Motor neuron (in vitro differentiated cells): Measurements from ENCODE around the gene HRK. TPM values are rescaled to one million over a fixed set of nuclear protein-coding genes. Genes with fewer than 3 reads are reported as not detected.

Experiments used
- ATAC-seq, 8 experiments: fragments of 200-7000 bp; cut with Tn5 transposase; replicated peaks in 6 of 8; 2 replicates each; pipeline ENCODE4 v1.8.0; 2021; ENCODE audit warnings: mild to moderate bottlenecking in 8 of 8, moderate library complexity in 8 of 8
- H3K27ac ChIP-seq, 2 donors: fragments of 250-450 bp; sonication (Bioruptor Pico); 2 replicates each; pipeline ENCODE4 v1.9.0; 2021; ENCODE audit warnings: antibody characterized with exemption in 2 of 2, mild to moderate bottlenecking in 2 of 2, moderate library complexity in 1 of 2
- H3K4me1 ChIP-seq, 2 donors: fragments of 250-450 bp; sonication (Bioruptor Pico); replicated peaks in 1 of 2; 2 replicates each; pipeline ENCODE4 v1.6.1; 2021; ENCODE audit warnings: antibody characterized with exemption in 2 of 2, mild to moderate bottlenecking in 2 of 2, moderate library complexity in 1 of 2
- H3K4me3 ChIP-seq, 5 donors: fragments of 250-450 bp; sonication (Bioruptor Pico); 2 replicates each; pipeline ENCODE4 v1.9.0; 2021; ENCODE audit warnings: antibody characterized with exemption in 5 of 5, mild to moderate bottlenecking in 5 of 5, moderate library complexity in 4 of 5
- WGBS, 10 experiments: fragments of 450-650 bp; shearing (Covaris generic); methylation state at CpG; one replicate each; pipeline ENCODE4 v1.0.0; 2022; 5-methylcytosine and 5-hydroxymethylcytosine counted together
- in situ Hi-C, 9 experiments: fragments of 400-800 bp; cut with MboI; loops; one replicate each; pipeline ENCODE4 v1.15.0; 2021; ENCODE audit warnings: low sequenced_read_pairs in 9 of 9, low pct_unique_long_range_greater_than_20kb in 2 of 9; ENCODE audit not compliant: unreplicated experiment in 9 of 9
- total RNA-seq, 8 experiments: library from RNA; unstranded; fragments of 300-600 nt; gene quantifications; 2 replicates each; pipeline versions ENCODE4 v1.2.3 to v1.2.4, GENCODE V29; 2022

The HRK gene
- total RNA-seq, 8 experiments from 2014 or later = 0.13 to 9.7 (median 4.4) TPM

- H3K4me1 ChIP-seq = peaks cover 22 to 35% of the 10 kb centered on the region in 2 donors
- ATAC-seq = no peak
- in situ Hi-C loops = loop anchor here in 5 of 9 experiments (10.0 to 25.0 kb wide), 3 partner anchors 92 to 175 kb away; no protein-coding TSS in a partner anchor
- WGBS, 10 experiments = 0 to 17% (median 0%) methylated on average over 1 to 4 of the region's 52 CpGs; no CpG with 5 or more reads in 1 of the 10 experiments
- H3K4me3 ChIP-seq = peak overlapping the region; percentile 43 to 58 (median 58)
- no peak overlapping the region for H3K27ac ChIP-seq
Observed at GRCh38 chr12:116879509-116880212, 1.6 kb downstream of the HRK start.

- WGBS, 10 experiments = 0 to 10% (median 3%) methylated on average over 5 to 15 of the region's 55 CpGs
- peak; percentile 6 to 50 (median 16) for ATAC-seq
- Histone ChIP-seq H3K27ac (no peak overlapping the region), H3K4me3 (peak overlapping the region; percentile 43 to 58 (median 58)), H3K4me1 (peaks cover 22 to 35% of the 10 kb centered on the region in 2 donors)
- in situ Hi-C loops = loop anchor here in 4 of 9 experiments (25.0 kb wide), 2 partner anchors 92 to 167 kb away; no protein-coding TSS in a partner anchor
Observed at GRCh38 chr12:116878567-116879508, 2.4 kb downstream of the HRK start.

GRCh38 chr12:116876151-116876869, 4.9 kb downstream of the HRK start:
- peaks cover 19 to 29% of the 10 kb centered on the region in 2 donors for H3K4me1 ChIP-seq
- in situ Hi-C loops = loop anchor here in 4 of 9 experiments (25.0 kb wide), 2 partner anchors 89 to 164 kb away; no protein-coding TSS in a partner anchor
- peak in 7 of 8 experiments; percentile 6 to 46 (median 39) for ATAC-seq
- 4 to 8% (median 7%) methylated on average over 3 to 5 of the region's 19 CpGs; no CpG with 5 or more reads in 6 of the 10 experiments for WGBS, 10 experiments
- H3K27ac ChIP-seq = no peak overlapping the region
- peak overlapping the region in 3 of 5 donors; percentile 0 to 14 (median 13) for H3K4me3 ChIP-seq

GRCh38 chr12:116874324-116874995, 6.8 kb downstream of the HRK start:
- peaks cover 19 to 23% of the 10 kb centered on the region in 2 donors for H3K4me1 ChIP-seq
- H3K27ac ChIP-seq = no peak overlapping the region
- in situ Hi-C loops = no loop called here
- 50 to 90% (median 76%) methylated on average over 1 to 2 of the region's 4 CpGs; no CpG with 5 or more reads in 2 of the 10 experiments for WGBS, 10 experiments
- no peak overlapping the region for H3K4me3 ChIP-seq
- no peak for ATAC-seq

- Histone ChIP-seq H3K4me3 (no peak overlapping the region), H3K4me1 (no peaks in the 10 kb centered on the region), H3K27ac (no peak overlapping the region)
- in situ Hi-C loops = no loop called here
- WGBS, 10 experiments = 70 to 100% (median 80%) methylated on average over 1 to 4 of the region's 4 CpGs; no CpG with 5 or more reads in 7 of the 10 experiments
- no peak for ATAC-seq
Observed at GRCh38 chr12:116870306-116870705, 10.9 kb downstream of the HRK start.

- Histone ChIP-seq H3K4me1 (no peaks in the 10 kb centered on the region), H3K27ac (no peak overlapping the region), H3K4me3 (no peak overlapping the region)
- no peak for ATAC-seq
- in situ Hi-C loops = no loop called here
- 57 to 100% (median 74%) methylated on average over 1 to 2 of the region's 2 CpGs; no CpG with 5 or more reads in 1 of the 10 experiments for WGBS, 10 experiments
Observed at GRCh38 chr12:116867523-116867922, 13.7 kb downstream of the HRK start.

- peak in 1 of 8 experiments; percentile 59 for ATAC-seq
- 0 to 100% (median 61%) methylated on average over 1 to 13 of the region's 13 CpGs for WGBS, 10 experiments
- in situ Hi-C loops = no loop called here
- Histone ChIP-seq H3K4me3 (no peak overlapping the region), H3K27ac (no peak overlapping the region), H3K4me1 (peaks cover 22 to 23% of the 10 kb centered on the region in 2 donors)
Observed at GRCh38 chr12:116864371-116865160, 16.7 kb downstream of the HRK start.

GRCh38 chr12:116863275-116863767, 17.9 kb downstream of the HRK start:
- no peak overlapping the region for H3K27ac ChIP-seq
- H3K4me3 ChIP-seq = no peak overlapping the region
- peak; percentile 15 to 73 (median 32) for ATAC-seq
- H3K4me1 ChIP-seq = peaks cover 34 to 35% of the 10 kb centered on the region in 2 donors
- in situ Hi-C loops = no loop called here
- WGBS, 10 experiments = 0 to 90% (median 52%) methylated on average over 1 to 4 of the region's 6 CpGs; no CpG with 5 or more reads in 4 of the 10 experiments

GRCh38 chr12:116862167-116862566, 19.1 kb downstream of the HRK start:
- Histone ChIP-seq H3K4me3 (no peak overlapping the region), H3K27ac (no peak overlapping the region), H3K4me1 (peaks cover 41 to 43% of the 10 kb centered on the region in 2 donors)
- ATAC-seq = no peak
- WGBS, 10 experiments = 42 to 100% (median 93%) methylated on average over 1 to 4 of the region's 4 CpGs; no CpG with 5 or more reads in 1 of the 10 experiments
- in situ Hi-C loops = no loop called here

- peaks cover 41 to 43% of the 10 kb centered on the region in 2 donors for H3K4me1 ChIP-seq
- in situ Hi-C loops = no loop called here
- 0 to 35% (median 19%) methylated on average over 1 to 6 of the region's 12 CpGs; no CpG with 5 or more reads in 4 of the 10 experiments for WGBS, 10 experiments
- no peak overlapping the region for H3K4me3 ChIP-seq
- H3K27ac ChIP-seq = peak overlapping the region; percentile 20 to 29
- peak; percentile 26 to 69 (median 54) for ATAC-seq
Observed at GRCh38 chr12:116861320-116861719, 19.9 kb downstream of the HRK start.

GRCh38 chr12:116860263-116860662, 21.0 kb downstream of the HRK start:
- ATAC-seq = no peak
- in situ Hi-C loops = no loop called here
- peaks cover 41 to 43% of the 10 kb centered on the region in 2 donors for H3K4me1 ChIP-seq
- H3K4me3 ChIP-seq = no peak overlapping the region
- H3K27ac ChIP-seq = peak overlapping the region in 1 of 2 donors; percentile 50
- 0 to 80% (median 27%) methylated on average over 1 to 2 of the region's 3 CpGs; no CpG with 5 or more reads in 4 of the 10 experiments for WGBS, 10 experiments
